CD14-positive monocyte (primary cell): Measurements from ENCODE around the gene ADGRF1. TPM values are rescaled to one million over a fixed set of nuclear protein-coding genes. Genes with fewer than 3 reads are reported as not detected.

Experiments
- DNase-seq, 3 donors: peaks; one replicate each; pipeline ENCODE4 v3.0.0-alpha.2; 2011 to 2022
- H2AFZ ChIP-seq: 2 replicates; pipeline ENCODE4 v1.6.0; 2012; ENCODE audit warnings: mild to moderate bottlenecking, low read depth, low read length, inconsistent platforms; ENCODE audit not compliant: insufficient read depth, poor library complexity, severe bottlenecking
- H3K27ac ChIP-seq, 2 donors: 1 replicate in 1 of 2; 2 replicates in 1 of 2; pipeline ENCODE4 v1.5.1; 2012 to 2013; ENCODE audit warnings: low read length in 2 of 2, control low read depth in 1 of 2, inconsistent platforms in 1 of 2, low read depth in 1 of 2, mild to moderate bottlenecking in 1 of 2
- H3K27me3 ChIP-seq, 2 donors: one replicate each; pipeline versions ENCODE4 v1.6.0 to v1.6.1; 2011 to 2013; ENCODE audit warnings: low read length in 2 of 2; ENCODE audit not compliant: control insufficient read depth in 2 of 2, insufficient read depth in 2 of 2
- H3K36me3 ChIP-seq, 2 donors: replicated peaks in 1 of 2; 1 replicate in 1 of 2; 2 replicates in 1 of 2; pipeline versions ENCODE4 v1.5.1 to v1.6.1; 2012 to 2013; ENCODE audit warnings: low read length in 2 of 2, control low read depth in 1 of 2, inconsistent platforms in 1 of 2, mild to moderate bottlenecking in 1 of 2; ENCODE audit not compliant: insufficient read depth in 2 of 2, control insufficient read depth in 1 of 2
- H3K4me1 ChIP-seq, 2 donors: 1 replicate in 1 of 2; 2 replicates in 1 of 2; pipeline versions ENCODE4 v1.5.1 to v1.6.1; 2012 to 2013; ENCODE audit warnings: low read length in 2 of 2, control low read depth in 1 of 2, inconsistent platforms in 1 of 2, mild to moderate bottlenecking in 1 of 2, moderate library complexity in 1 of 2; ENCODE audit not compliant: insufficient read depth in 2 of 2, control insufficient read depth in 1 of 2
- H3K4me2 ChIP-seq: replicated peaks from 2 replicates; pipeline ENCODE3; 2012; ENCODE audit warnings: low read length, moderate library complexity, mild to moderate bottlenecking; ENCODE audit not compliant: poor library complexity, severe bottlenecking; ENCODE audit errors: extremely low read depth
- H3K4me3 ChIP-seq, 3 experiments: fragments of 200-600 bp in 1 of 3; sonication (generic) in 1 of 3; replicated peaks in 1 of 3; 1 replicate in 2 of 3; 2 replicates in 1 of 3; pipeline ENCODE4 v1.5.1; 2011 to 2013; ENCODE audit warnings: low read length in 3 of 3, mild to moderate bottlenecking in 3 of 3, control low read depth in 2 of 3, low read depth in 2 of 3, inconsistent platforms in 1 of 3, moderate library complexity in 1 of 3
- H3K79me2 ChIP-seq: 2 replicates; pipeline ENCODE4 v1.6.0; 2012; ENCODE audit warnings: mild to moderate bottlenecking, control low read depth, inconsistent platforms, low read length, moderate library complexity; ENCODE audit not compliant: insufficient read depth
- H3K9ac ChIP-seq: 2 replicates; pipeline ENCODE4 v1.6.0; 2017; ENCODE audit warnings: low read length, mild to moderate bottlenecking; ENCODE audit not compliant: insufficient read depth, poor library complexity, severe bottlenecking
- H3K9me3 ChIP-seq, 2 donors: replicated peaks in 1 of 2; 1 replicate in 1 of 2; 2 replicates in 1 of 2; pipeline versions ENCODE4 v1.5.1 to v1.6.1; 2012 to 2013; ENCODE audit warnings: low read length in 2 of 2, control low read depth in 1 of 2; ENCODE audit not compliant: control insufficient read depth in 1 of 2, insufficient read depth in 1 of 2
- H4K20me1 ChIP-seq: 2 replicates; pipeline ENCODE4 v1.6.0; 2012; ENCODE audit warnings: mild to moderate bottlenecking, low read length, control low read depth, moderate library complexity; ENCODE audit not compliant: insufficient read depth
- H3K27ac Mint-ChIP-seq, 7 donors: one replicate each; pipeline ENCODE4 v1.8.0; 2020; ENCODE audit warnings: mild to moderate bottlenecking in 7 of 7, mixed read lengths in 7 of 7, moderate library complexity in 6 of 7, inconsistent platforms in 2 of 7
- H3K27me3 Mint-ChIP-seq, 3 donors: one replicate each; pipeline ENCODE4 v1.8.0; 2021 to 2022; ENCODE audit warnings: low read depth in 3 of 3, mild to moderate bottlenecking in 3 of 3, mixed read lengths in 3 of 3, moderate library complexity in 3 of 3, inconsistent platforms in 1 of 3
- H3K36me3 Mint-ChIP-seq, 2 donors: one replicate each; pipeline ENCODE4 v1.8.0; 2020; ENCODE audit warnings: mixed read lengths in 2 of 2, inconsistent platforms in 1 of 2, mild to moderate bottlenecking in 1 of 2
- H3K4me1 Mint-ChIP-seq: one replicate; pipeline ENCODE4 v1.8.0; 2020; ENCODE audit warnings: mild to moderate bottlenecking, mixed read lengths
- H3K4me3 Mint-ChIP-seq, 2 donors: one replicate each; pipeline ENCODE4 v1.8.0; 2020; ENCODE audit warnings: mild to moderate bottlenecking in 2 of 2, mixed read lengths in 2 of 2, moderate library complexity in 1 of 2
- H3K9me3 Mint-ChIP-seq, 7 donors: one replicate each; pipeline ENCODE4 v1.8.0; 2020 to 2022; ENCODE audit warnings: mixed read lengths in 7 of 7, mild to moderate bottlenecking in 6 of 7, moderate library complexity in 6 of 7, inconsistent platforms in 2 of 7
- CTCF ChIP-seq: fragments of 200-600 bp; IDR thresholded peaks from one replicate; pipeline ENCODE4 v1.8.0; 2022; ENCODE audit warnings: antibody characterized with exemption, mild to moderate bottlenecking
- WGBS: methylation state at CpG from one replicate; pipeline ENCODE4 v1.1.5; 2013; ENCODE audit warnings: missing lambda C conversion rate; ENCODE audit not compliant: insufficient coverage; 5-methylcytosine and 5-hydroxymethylcytosine counted together
- intact Hi-C, 2 donors: fragments of 100-400 bp; cut with micrococcal nuclease; formaldehyde crosslinking; loops; one replicate each; pipeline versions ENCODE4 v1.15.0 to v1.15.1; 2023
- polyA plus RNA-seq, 3 donors: library from polyadenylated mRNA; depleted of rRNA in 1 of 3; unstranded in 2 of 3; stranded (reverse) in 1 of 3; fragments of 300-500 nt in 2 of 3; fragments of >200 nt in 1 of 3; fragmentation: Illumina TruSeq in 2 of 3; gene quantifications; 1 replicate in 2 of 3; 2 replicates in 1 of 3; pipeline ENCODE4 v1.2.3, GENCODE V29; 2012 to 2021

The ADGRF1 gene
- polyA plus RNA-seq, 3 donors, result 0.03 TPM; not detected in 2

DNA sequence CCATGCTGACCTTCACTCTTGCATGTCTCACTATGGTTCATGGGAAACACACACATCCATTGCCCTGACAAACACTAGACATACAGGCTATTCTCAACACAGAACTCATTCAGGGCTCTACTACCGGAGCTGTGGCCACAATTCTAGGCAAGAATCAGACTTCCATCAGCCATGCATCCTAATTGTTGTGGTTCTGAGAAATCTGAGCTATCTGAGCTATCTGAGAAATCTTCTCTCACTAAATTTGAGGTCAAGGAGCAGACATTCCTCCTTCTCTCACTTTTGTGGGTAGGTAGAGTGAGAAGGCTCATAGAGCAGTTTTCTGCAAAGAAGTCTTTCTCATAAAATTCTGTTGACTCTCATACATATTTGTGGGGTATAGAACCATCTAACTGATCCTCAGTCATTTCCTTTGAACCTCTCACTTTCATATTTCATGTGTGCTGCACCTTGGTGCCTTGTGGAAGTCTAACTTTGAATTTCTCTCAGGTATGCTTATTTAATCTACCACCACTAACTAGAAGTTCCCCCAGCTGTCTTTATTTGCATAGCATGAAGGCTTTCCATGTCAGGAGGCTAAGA, 43.6 kb downstream of the ADGRF1 start:
- peaks cover 6% of the 10 kb centered on the region for H3K4me1 Mint-ChIP-seq
- H3K36me3 Mint-ChIP-seq, result no peaks in the 10 kb centered on the region
- no peak overlapping the region for H2AFZ ChIP-seq
- H3K4me2 ChIP-seq, result no peak overlapping the region
- H3K4me3 Mint-ChIP-seq, result no peak overlapping the region
- no peaks in the 10 kb centered on the region for H3K79me2 ChIP-seq
- no peak overlapping the region for H3K27ac Mint-ChIP-seq
- no peak overlapping the region for H3K4me3 ChIP-seq
- no peak for TF ChIP-seq CTCF
- H3K27me3 Mint-ChIP-seq, result peaks cover 0 to 5% (median 2%) of the 10 kb centered on the region in 3 donors
- intact Hi-C loops, result loop anchor here in 1 of 2 donors (10.0 kb wide), 1 partner anchor 584 kb away; no protein-coding TSS in a partner anchor
- H3K36me3 ChIP-seq, result no peaks in the 10 kb centered on the region
- H4K20me1 ChIP-seq, result no peaks in the 10 kb centered on the region
- H3K9ac ChIP-seq, result no peak overlapping the region
- H3K9me3 Mint-ChIP-seq, result peaks cover 0 to 3% (median 0%) of the 10 kb centered on the region in 7 donors
- H3K27me3 ChIP-seq, result no peaks in the 10 kb centered on the region
- H3K4me1 ChIP-seq, result no peaks in the 10 kb centered on the region
- H3K9me3 ChIP-seq, result no peaks in the 10 kb centered on the region
- WGBS, result no CpG with 5 or more reads among the region's 1 CpG
- no peak overlapping the region for H3K27ac ChIP-seq
- DNase-seq, result no peak

DNA sequence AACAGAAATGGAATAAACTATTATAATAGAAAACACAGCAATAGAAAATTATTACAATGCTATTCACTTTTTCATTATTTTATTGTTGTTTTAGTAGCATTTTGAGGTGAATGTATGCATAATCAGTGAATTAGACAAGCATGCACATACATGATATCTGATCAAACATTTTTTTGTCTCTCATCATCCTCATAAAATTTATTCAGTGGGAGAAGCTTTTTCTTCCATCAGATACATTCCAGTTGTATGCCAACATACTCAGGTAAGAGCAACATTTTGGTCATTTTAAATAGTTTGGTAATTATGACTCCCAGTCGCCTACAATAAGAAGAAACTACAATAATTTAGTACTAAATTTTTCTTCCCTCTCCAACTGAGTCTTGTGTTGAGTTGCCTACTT, 44.5 kb downstream of the ADGRF1 start:
- Mint-ChIP-seq H3K4me3 (no peak overlapping the region), H3K27ac (no peak overlapping the region), H3K27me3 (peaks cover 0 to 5% (median 2%) of the 10 kb centered on the region in 3 donors), H3K9me3 (peaks cover 0 to 3% (median 0%) of the 10 kb centered on the region in 7 donors), H3K36me3 (no peaks in the 10 kb centered on the region), H3K4me1 (peaks cover 6% of the 10 kb centered on the region)
- intact Hi-C loops, result loop anchor here in 1 of 2 donors (10.0 kb wide), 1 partner anchor 583 kb away; no protein-coding TSS in a partner anchor
- Histone ChIP-seq H3K27me3 (no peaks in the 10 kb centered on the region), H4K20me1 (no peaks in the 10 kb centered on the region), H3K4me1 (no peaks in the 10 kb centered on the region), H3K4me2 (no peak overlapping the region), H3K9me3 (no peaks in the 10 kb centered on the region), H2AFZ (no peak overlapping the region), H3K27ac (no peak overlapping the region), H3K9ac (no peak overlapping the region), H3K36me3 (no peaks in the 10 kb centered on the region), H3K4me3 (no peak overlapping the region), H3K79me2 (no peaks in the 10 kb centered on the region)
- TF ChIP-seq CTCF, result no peak
- no peak for DNase-seq
- no CpG with 5 or more reads among the region's 1 CpG for WGBS
